Thoracic aorta (tissue), 2 donors: ENCODE data around the gene CACNA1F. TPM values are rescaled to one million over a fixed set of nuclear protein-coding genes. Genes with fewer than 3 reads are reported as not detected.

Source experiments
- ATAC-seq: fragments of 150-250 bp; one replicate; pipeline ENCODE4 v1.8.0; 2017; ENCODE audit warnings: low read depth; ENCODE audit not compliant: insufficient number of reproducible peaks, low FRiP score
- DNase-seq: peaks from one replicate; pipeline ENCODE4 v3.0.0-alpha.2; 2020; ENCODE audit warnings: low spot score
- H3K27ac ChIP-seq, 2 donors: fragments of 200-600 bp; sonication (generic); 1 replicate in 1 of 2; 2 replicates in 1 of 2; pipeline ENCODE4 v1.5.1; 2016; ENCODE audit warnings: mild to moderate bottlenecking in 2 of 2, moderate library complexity in 2 of 2
- H3K27me3 ChIP-seq: fragments of 200-600 bp; sonication (generic); replicated peaks from 2 replicates; pipeline ENCODE4 v1.6.0; 2016; ENCODE audit warnings: mild to moderate bottlenecking; ENCODE audit not compliant: insufficient read depth
- H3K36me3 ChIP-seq: fragments of 200-600 bp; sonication (generic); one replicate; pipeline ENCODE4 v1.5.1; 2016
- H3K4me1 ChIP-seq, 2 donors: fragments of 200-600 bp; sonication (generic); 1 replicate in 1 of 2; 2 replicates in 1 of 2; pipeline versions ENCODE4 v1.5.1 to v1.6.0; 2016; ENCODE audit warnings: low read depth in 2 of 2, mild to moderate bottlenecking in 1 of 2; ENCODE audit not compliant: control insufficient read depth in 1 of 2
- H3K4me3 ChIP-seq: fragments of 200-600 bp; sonication (generic); 2 replicates; pipeline ENCODE4 v1.5.1; 2016; ENCODE audit warnings: mild to moderate bottlenecking
- H3K9me3 ChIP-seq: fragments of 200-600 bp; sonication (generic); 2 replicates; pipeline ENCODE4 v1.5.1; 2016
- total RNA-seq, 2 donors: library from RNA; depleted of rRNA; stranded (reverse); fragments of >200 nt; gene quantifications; one replicate each; pipeline versions ENCODE4 v1.1.0 to v1.2.3, GENCODE V29; 2016
- TF ChIP-seq, protein P1 (sequence below): fragments of 200-600 bp; sonication (generic); IDR thresholded peaks from one replicate; pipeline ENCODE4 v1.5.1; 2019; ENCODE audit warnings: antibody characterized with exemption

The CACNA1F gene
- total RNA-seq, 2 donors from 2014 or later: 0.81 TPM; not detected in 1

DNA sequence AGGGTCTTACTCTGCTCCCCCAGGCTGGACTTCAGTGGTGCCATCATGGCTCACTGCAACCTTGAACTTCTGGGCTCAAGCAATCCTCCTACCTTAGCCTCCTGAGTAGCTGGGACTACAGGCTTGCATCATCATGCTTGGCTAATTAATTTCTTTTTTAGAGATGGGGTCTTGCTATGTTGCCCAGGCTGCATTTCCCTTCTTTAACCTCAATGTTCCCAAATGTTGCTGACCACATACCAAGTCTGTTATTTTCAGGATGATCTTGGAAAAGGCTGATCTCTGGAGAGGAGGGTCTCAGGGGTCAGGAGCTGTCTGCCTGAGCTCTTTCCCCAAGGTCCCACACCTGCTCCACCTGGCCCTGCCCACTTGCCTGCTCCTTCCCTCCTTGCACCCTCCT lies 13.0 kb downstream of the CACNA1F start:
- TF ChIP-seq, protein P1, sequence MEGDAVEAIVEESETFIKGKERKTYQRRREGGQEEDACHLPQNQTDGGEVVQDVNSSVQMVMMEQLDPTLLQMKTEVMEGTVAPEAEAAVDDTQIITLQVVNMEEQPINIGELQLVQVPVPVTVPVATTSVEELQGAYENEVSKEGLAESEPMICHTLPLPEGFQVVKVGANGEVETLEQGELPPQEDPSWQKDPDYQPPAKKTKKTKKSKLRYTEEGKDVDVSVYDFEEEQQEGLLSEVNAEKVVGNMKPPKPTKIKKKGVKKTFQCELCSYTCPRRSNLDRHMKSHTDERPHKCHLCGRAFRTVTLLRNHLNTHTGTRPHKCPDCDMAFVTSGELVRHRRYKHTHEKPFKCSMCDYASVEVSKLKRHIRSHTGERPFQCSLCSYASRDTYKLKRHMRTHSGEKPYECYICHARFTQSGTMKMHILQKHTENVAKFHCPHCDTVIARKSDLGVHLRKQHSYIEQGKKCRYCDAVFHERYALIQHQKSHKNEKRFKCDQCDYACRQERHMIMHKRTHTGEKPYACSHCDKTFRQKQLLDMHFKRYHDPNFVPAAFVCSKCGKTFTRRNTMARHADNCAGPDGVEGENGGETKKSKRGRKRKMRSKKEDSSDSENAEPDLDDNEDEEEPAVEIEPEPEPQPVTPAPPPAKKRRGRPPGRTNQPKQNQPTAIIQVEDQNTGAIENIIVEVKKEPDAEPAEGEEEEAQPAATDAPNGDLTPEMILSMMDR: no peak
- Histone ChIP-seq H3K9me3 (no peaks in the 10 kb centered on the region), H3K4me3 (no peak overlapping the region), H3K27ac (no peak overlapping the region), H3K27me3 (no peaks in the 10 kb centered on the region), H3K4me1 (no peaks in the 10 kb centered on the region), H3K36me3 (no peaks in the 10 kb centered on the region)
- no peak for DNase-seq
- ATAC-seq: no peak

DNA sequence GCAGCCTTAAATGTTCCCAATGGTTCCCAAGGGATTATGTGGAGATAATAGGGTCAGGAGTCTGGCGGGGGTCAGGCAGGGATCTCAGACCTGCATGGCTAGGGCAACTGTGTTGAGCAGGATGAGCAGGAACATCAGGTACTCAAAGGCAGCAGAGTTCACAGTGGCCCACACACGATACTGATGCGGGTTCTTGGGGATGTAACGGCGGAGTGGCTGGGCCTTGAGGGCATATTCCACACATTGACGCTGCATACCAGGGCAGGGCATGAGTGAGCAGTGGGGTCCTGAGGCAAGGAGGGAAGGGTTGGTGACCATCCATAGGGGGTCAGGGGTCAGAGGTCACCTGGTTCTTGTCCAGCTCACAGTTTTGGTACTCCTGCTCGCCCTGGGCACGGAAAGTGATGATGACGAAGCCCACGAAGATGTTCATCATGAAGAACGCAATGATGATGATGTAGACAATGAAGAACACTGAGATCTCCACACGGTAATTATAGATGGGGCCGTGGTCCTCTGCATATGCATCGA lies 18.1 kb downstream of the CACNA1F start:
- Histone ChIP-seq H3K4me3 (no peak overlapping the region), H3K36me3 (no peaks in the 10 kb centered on the region), H3K4me1 (no peaks in the 10 kb centered on the region), H3K27ac (no peak overlapping the region), H3K27me3 (no peaks in the 10 kb centered on the region), H3K9me3 (no peaks in the 10 kb centered on the region)
- ATAC-seq (no peak), DNase-seq (no peak)
- TF ChIP-seq, protein P1: no peak

DNA sequence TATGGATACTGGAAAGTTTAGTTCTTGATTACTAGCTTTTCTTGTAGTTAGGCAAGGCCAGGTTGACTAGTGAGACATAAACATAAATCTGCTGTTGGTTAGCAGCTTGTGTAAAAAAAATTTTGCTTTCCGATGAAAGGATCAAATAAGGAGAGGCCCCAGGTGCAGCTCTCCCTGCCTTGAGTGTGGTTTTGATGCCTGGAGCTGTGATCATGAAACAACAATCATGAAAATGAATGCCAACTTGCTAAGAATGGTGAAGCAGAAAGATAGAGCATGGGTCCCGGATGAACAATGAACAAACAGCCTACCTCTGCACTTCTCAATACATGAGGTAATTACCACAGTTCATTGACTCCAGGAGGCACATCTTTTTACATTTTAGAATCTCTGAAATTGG lies 18.7 kb downstream of the CACNA1F start:
- Histone ChIP-seq H3K27me3 (no peaks in the 10 kb centered on the region), H3K4me3 (no peak overlapping the region), H3K27ac (no peak overlapping the region), H3K36me3 (no peaks in the 10 kb centered on the region), H3K9me3 (no peaks in the 10 kb centered on the region), H3K4me1 (no peaks in the 10 kb centered on the region)
- TF ChIP-seq, protein P1: no peak
- ATAC-seq: no peak
- DNase-seq: no peak

DNA sequence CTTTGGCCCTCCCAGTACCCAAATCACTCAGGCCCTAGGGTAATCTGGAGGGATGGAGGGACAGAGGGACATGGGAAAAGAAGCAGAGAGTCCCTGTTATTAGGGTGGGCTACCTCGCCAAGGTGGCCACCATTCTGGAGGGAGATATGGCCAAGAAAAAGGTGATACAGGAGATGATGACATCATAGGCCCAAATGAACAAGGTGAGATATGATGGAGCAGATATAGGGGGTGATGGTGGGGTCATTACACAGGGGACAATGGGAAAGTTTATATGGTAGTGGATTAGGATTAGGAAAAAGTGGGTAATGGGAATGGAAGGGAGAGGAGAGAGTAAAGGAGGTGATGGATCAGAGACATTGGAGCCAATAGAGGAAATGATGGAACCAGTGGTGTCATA lies 20.3 kb downstream of the CACNA1F start:
- ATAC-seq (no peak), DNase-seq (no peak)
- TF ChIP-seq, protein P1: no peak
- Histone ChIP-seq H3K9me3 (no peaks in the 10 kb centered on the region), H3K27ac (no peak overlapping the region), H3K36me3 (no peaks in the 10 kb centered on the region), H3K4me1 (no peaks in the 10 kb centered on the region), H3K4me3 (no peak overlapping the region), H3K27me3 (no peaks in the 10 kb centered on the region)

DNA sequence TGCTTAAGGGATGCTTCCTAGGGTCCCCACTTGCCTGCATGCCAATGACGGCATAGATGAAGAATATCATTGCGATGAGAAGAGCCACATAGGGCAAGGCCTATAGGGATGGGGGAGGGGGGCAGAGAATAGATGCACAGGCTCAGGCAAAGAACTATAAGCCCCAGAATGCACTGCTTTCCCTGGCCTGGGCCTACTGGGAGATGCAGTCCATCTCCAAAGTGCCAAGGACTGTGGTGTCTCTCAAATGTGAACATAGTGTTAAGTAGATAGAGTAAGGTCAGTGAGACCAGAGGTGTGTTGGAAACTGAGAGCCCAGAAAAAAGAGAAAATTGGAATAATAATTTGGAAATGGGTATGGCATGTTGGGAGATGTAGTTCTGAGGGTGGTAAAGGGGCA lies 20.9 kb downstream of the CACNA1F start:
- H3K9me3 ChIP-seq: no peaks in the 10 kb centered on the region
- TF ChIP-seq, protein P1: no peak
- no peak for ATAC-seq

More for the DNA sequence above, 20.9 kb downstream of the CACNA1F start:
- H3K36me3 ChIP-seq: no peaks in the 10 kb centered on the region
- H3K4me3 ChIP-seq: no peak overlapping the region
- no peak for DNase-seq
- H3K27ac ChIP-seq: no peak overlapping the region
- no peaks in the 10 kb centered on the region for H3K27me3 ChIP-seq
- H3K4me1 ChIP-seq: no peaks in the 10 kb centered on the region
